Liver (tissue), 3 donors: ENCODE results near the gene SLC4A3.

Experiments used
- CTCF ChIP-seq: fragments of 150-350 bp; IDR thresholded peaks from 2 replicates; pipeline ENCODE4 v1.5.1; 2017; ENCODE audit warnings: improper control_type of control experiment, low read depth, low read length; ENCODE audit not compliant: missing input control
- FOXA1 ChIP-seq: IDR thresholded peaks from 2 replicates; pipeline ENCODE4 v1.6.1; 2016; ENCODE audit warnings: antibody characterized with exemption
- HNF4A ChIP-seq, 2 donors: conservative IDR thresholded peaks; 2 replicates each; pipeline ENCODE4 v1.6.1; 2016; ENCODE audit warnings: antibody characterized with exemption in 2 of 2, mild to moderate bottlenecking in 2 of 2
- HNF4G ChIP-seq: IDR thresholded peaks from 2 replicates; pipeline ENCODE4 v1.6.1; 2016; ENCODE audit warnings: antibody characterized with exemption
- JUND ChIP-seq, 2 donors: IDR thresholded peaks; 2 replicates each; pipeline ENCODE4 v1.6.1; 2016; ENCODE audit warnings: antibody characterized with exemption in 2 of 2
- MAX ChIP-seq: IDR thresholded peaks from 2 replicates; pipeline ENCODE4 v1.6.1; 2016; ENCODE audit warnings: antibody characterized with exemption
- NR2F2 ChIP-seq: IDR thresholded peaks from 2 replicates; pipeline ENCODE4 v1.6.1; 2016; ENCODE audit warnings: antibody characterized with exemption
- RAD21 ChIP-seq, 2 donors: IDR thresholded peaks; 2 replicates each; pipeline ENCODE4 v1.6.1; 2016; ENCODE audit warnings: antibody characterized with exemption in 2 of 2, mild to moderate bottlenecking in 2 of 2
- REST ChIP-seq: IDR thresholded peaks from 2 replicates; pipeline ENCODE4 v1.6.1; 2016; ENCODE audit warnings: antibody characterized with exemption, mild to moderate bottlenecking
- RXRA ChIP-seq, 2 donors: IDR thresholded peaks; 2 replicates each; pipeline ENCODE4 v1.6.1; 2017 to 2018; ENCODE audit warnings: antibody characterized with exemption in 2 of 2, mild to moderate bottlenecking in 1 of 2
- SP1 ChIP-seq: IDR thresholded peaks from 2 replicates; pipeline ENCODE4 v1.6.1; 2018; ENCODE audit warnings: antibody characterized with exemption, mild to moderate bottlenecking
- TAF1 ChIP-seq: conservative IDR thresholded peaks from 2 replicates; pipeline ENCODE4 v1.6.1; 2016; ENCODE audit warnings: antibody characterized with exemption, mild to moderate bottlenecking
- YY1 ChIP-seq: IDR thresholded peaks from 2 replicates; pipeline ENCODE4 v1.6.1; 2016; ENCODE audit warnings: antibody characterized with exemption, mild to moderate bottlenecking
- ZBTB33 ChIP-seq: IDR thresholded peaks from 2 replicates; pipeline ENCODE4 v1.6.1; 2016; ENCODE audit warnings: antibody characterized with exemption
- donor health status: healthy.
- donor health status: healthy.

GRCh38 chr2:219619235-219619634 lies 8.2 kb upstream of the SLC4A3 start:
- TF ChIP-seq CTCF (no peak), MAX (no peak), RAD21 (IDR thresholded peaks at IDR 0.05) (no peak), REST (no peak), JUND (IDR thresholded peaks at IDR 0.05) (no peak), FOXA1 (no peak), TAF1 (no peak), ZBTB33 (no peak), HNF4A (conservative IDR thresholded peaks at IDR 0.05) (no peak), YY1 (no peak), NR2F2 (no peak), SP1 (no peak), HNF4G (no peak), RXRA (IDR thresholded peaks at IDR 0.05) (no peak)
